DOHH2 (cell line): ENCODE results near the gene MTHFD2L.

Experiments used
- H3F3A ChIP-seq: fragments of 200-600 bp; sonication (generic), shearing (Covaris generic); 2 replicates; pipeline ENCODE4 v1.6.0; 2016; ENCODE audit warnings: antibody characterized with exemption, mild to moderate bottlenecking; ENCODE audit not compliant: control insufficient read depth, insufficient read depth
- H3K27ac ChIP-seq: fragments of 200-600 bp; sonication (generic); 2 replicates; pipeline ENCODE4 v1.5.1; 2014; ENCODE audit warnings: low read depth, mild to moderate bottlenecking, low read length, moderate library complexity
- H3K27me3 ChIP-seq: fragments of 200-600 bp; sonication (generic); 2 replicates; pipeline ENCODE4 v1.6.1; 2014; ENCODE audit warnings: mild to moderate bottlenecking, low read length, mixed read lengths; ENCODE audit not compliant: control insufficient read depth
- H3K36me3 ChIP-seq: fragments of 200-600 bp; sonication (generic); 2 replicates; pipeline ENCODE4 v1.6.1; 2014; ENCODE audit warnings: mild to moderate bottlenecking, low read length, moderate library complexity, mixed read lengths; ENCODE audit not compliant: control insufficient read depth
- H3K4me1 ChIP-seq: fragments of 200-600 bp; sonication (generic); 2 replicates; pipeline ENCODE4 v1.6.1; 2014; ENCODE audit warnings: mild to moderate bottlenecking, low read length, mixed read lengths; ENCODE audit not compliant: control insufficient read depth
- H3K4me2 ChIP-seq: fragments of 200-600 bp; sonication (generic); 2 replicates; pipeline ENCODE4 v1.6.0; 2014; ENCODE audit warnings: mild to moderate bottlenecking, low read length, moderate library complexity
- H3K4me3 ChIP-seq: fragments of 200-600 bp; sonication (generic); 2 replicates; pipeline ENCODE4 v1.5.1; 2014; ENCODE audit warnings: mild to moderate bottlenecking, low read length, mixed read lengths
- H3K79me2 ChIP-seq: fragments of 200-600 bp; sonication (generic); 2 replicates; pipeline ENCODE4 v1.6.1; 2014; ENCODE audit warnings: mild to moderate bottlenecking, low read length, mixed read lengths; ENCODE audit not compliant: control insufficient read depth
- H3K9me2 ChIP-seq: fragments of 200-600 bp; sonication (generic); replicated peaks from 2 replicates; pipeline ENCODE4 v1.6.1; 2014; ENCODE audit warnings: mild to moderate bottlenecking, low read length, mixed read lengths; ENCODE audit not compliant: control insufficient read depth
- H3K9me3 ChIP-seq: fragments of 200-600 bp; sonication (generic); 2 replicates; pipeline ENCODE4 v1.6.1; 2014; ENCODE audit warnings: antibody characterized with exemption, low read length, mixed read lengths; ENCODE audit not compliant: control insufficient read depth, insufficient read depth
- H4K20me1 ChIP-seq: fragments of 200-600 bp; sonication (generic); 2 replicates; pipeline ENCODE4 v1.6.0; 2014; ENCODE audit warnings: low read depth, mild to moderate bottlenecking, antibody characterized with exemption, low read length, moderate library complexity; ENCODE audit not compliant: control insufficient read depth, insufficient read depth
- EZH2phosphoT487 ChIP-seq: fragments of 200-600 bp; sonication (generic); IDR thresholded peaks from 2 replicates; pipeline ENCODE4 v1.6.1; 2017; ENCODE audit warnings: borderline replicate concordance, mild to moderate bottlenecking, antibody characterized with exemption, low read length, moderate library complexity, mixed read lengths
- TF ChIP-seq, protein P1 (sequence below): fragments of 200-600 bp; sonication (generic); IDR thresholded peaks from one replicate; pipeline ENCODE4 v1.5.1; 2014; ENCODE audit warnings: antibody characterized with exemption, mild to moderate bottlenecking, low read depth, low read length; ENCODE audit not compliant: poor library complexity, severe bottlenecking

Gene MTHFD2L

DNA sequence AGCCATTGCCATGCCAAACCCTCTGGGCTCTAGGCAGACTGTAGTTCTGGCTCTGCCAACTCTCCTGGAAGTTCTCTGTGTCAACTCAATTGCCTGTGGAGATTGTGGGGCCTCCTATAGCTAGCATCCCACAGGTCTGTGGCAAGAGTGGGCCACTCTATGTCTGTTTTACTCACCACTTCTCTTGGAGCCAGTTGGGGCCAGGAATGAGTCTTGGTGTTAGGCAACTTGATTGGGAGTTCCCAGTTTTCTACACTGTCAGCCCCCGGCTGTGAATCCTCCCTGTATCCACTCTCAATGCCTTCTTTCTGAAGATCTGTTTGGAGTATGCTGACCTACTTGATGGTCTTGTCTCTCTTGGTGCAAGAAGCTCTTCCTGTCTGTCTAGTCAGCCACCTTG, 102.1 kb downstream of the MTHFD2L start:
- no peak for TF ChIP-seq EZH2phosphoT487
- Histone ChIP-seq H3K9me2 (no peaks in the 10 kb centered on the region), H4K20me1 (no peaks in the 10 kb centered on the region), H3F3A (no peaks in the 10 kb centered on the region), H3K27ac (no peak overlapping the region), H3K79me2 (no peaks in the 10 kb centered on the region), H3K9me3 (no peaks in the 10 kb centered on the region), H3K4me1 (no peaks in the 10 kb centered on the region), H3K4me3 (no peak overlapping the region), H3K36me3 (no peaks in the 10 kb centered on the region), H3K27me3 (no peaks in the 10 kb centered on the region), H3K4me2 (no peak overlapping the region)

DNA sequence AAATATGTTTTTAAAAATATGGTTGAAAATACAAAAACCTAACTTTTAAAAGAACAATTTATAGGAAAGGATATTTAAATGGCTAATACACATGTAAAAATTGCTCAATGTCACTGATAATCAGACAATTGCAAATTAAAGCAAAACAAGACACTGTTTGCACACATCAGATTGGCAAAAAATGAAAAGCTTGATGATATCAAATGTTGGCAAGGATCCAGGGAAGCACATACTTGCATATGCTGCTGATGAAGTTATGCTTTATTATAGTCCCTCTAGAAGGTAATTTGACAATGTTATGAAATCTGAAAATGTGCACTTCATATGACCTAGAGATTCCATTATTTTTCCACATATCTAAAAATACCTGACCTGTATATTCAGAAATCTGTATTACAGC, 104.6 kb downstream of the MTHFD2L start:
- H3K27ac ChIP-seq = no peak overlapping the region
- no peak overlapping the region for H3K4me3 ChIP-seq
- TF ChIP-seq EZH2phosphoT487 = no peak
- TF ChIP-seq, protein P1, sequence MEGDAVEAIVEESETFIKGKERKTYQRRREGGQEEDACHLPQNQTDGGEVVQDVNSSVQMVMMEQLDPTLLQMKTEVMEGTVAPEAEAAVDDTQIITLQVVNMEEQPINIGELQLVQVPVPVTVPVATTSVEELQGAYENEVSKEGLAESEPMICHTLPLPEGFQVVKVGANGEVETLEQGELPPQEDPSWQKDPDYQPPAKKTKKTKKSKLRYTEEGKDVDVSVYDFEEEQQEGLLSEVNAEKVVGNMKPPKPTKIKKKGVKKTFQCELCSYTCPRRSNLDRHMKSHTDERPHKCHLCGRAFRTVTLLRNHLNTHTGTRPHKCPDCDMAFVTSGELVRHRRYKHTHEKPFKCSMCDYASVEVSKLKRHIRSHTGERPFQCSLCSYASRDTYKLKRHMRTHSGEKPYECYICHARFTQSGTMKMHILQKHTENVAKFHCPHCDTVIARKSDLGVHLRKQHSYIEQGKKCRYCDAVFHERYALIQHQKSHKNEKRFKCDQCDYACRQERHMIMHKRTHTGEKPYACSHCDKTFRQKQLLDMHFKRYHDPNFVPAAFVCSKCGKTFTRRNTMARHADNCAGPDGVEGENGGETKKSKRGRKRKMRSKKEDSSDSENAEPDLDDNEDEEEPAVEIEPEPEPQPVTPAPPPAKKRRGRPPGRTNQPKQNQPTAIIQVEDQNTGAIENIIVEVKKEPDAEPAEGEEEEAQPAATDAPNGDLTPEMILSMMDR = no peak
- no peaks in the 10 kb centered on the region for H3K9me3 ChIP-seq
- H3F3A ChIP-seq = no peaks in the 10 kb centered on the region
- H3K27me3 ChIP-seq = no peaks in the 10 kb centered on the region
- H3K4me2 ChIP-seq = no peak overlapping the region
- H3K36me3 ChIP-seq = no peaks in the 10 kb centered on the region
- H3K4me1 ChIP-seq = no peaks in the 10 kb centered on the region
- no peaks in the 10 kb centered on the region for H3K9me2 ChIP-seq
- no peaks in the 10 kb centered on the region for H3K79me2 ChIP-seq
- H4K20me1 ChIP-seq = no peaks in the 10 kb centered on the region

DNA sequence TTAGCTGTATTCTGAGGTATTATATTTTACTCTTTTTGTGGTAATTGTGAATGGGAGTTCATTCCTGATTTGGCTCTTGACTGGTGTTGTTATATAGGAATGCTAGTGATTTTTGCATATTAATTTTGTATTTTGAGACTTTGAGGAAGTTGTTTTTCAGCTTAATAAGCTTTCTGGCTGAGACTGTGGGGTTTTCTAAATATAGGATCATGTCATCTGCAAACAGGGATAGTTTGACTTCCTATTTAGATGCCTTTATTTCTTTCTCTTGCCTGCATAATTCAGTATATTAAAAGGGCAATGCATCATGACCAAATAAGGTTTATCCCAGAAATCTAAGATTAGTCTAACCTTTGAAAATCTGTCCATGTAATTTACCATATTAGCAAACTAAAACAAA, 105.6 kb downstream of the MTHFD2L start:
- no peaks in the 10 kb centered on the region for H3F3A ChIP-seq
- no peaks in the 10 kb centered on the region for H4K20me1 ChIP-seq
- TF ChIP-seq, protein P1 = no peak
- TF ChIP-seq EZH2phosphoT487 = no peak
- H3K79me2 ChIP-seq = no peaks in the 10 kb centered on the region
- no peaks in the 10 kb centered on the region for H3K36me3 ChIP-seq
- no peaks in the 10 kb centered on the region for H3K4me1 ChIP-seq
- no peak overlapping the region for H3K4me3 ChIP-seq
- no peaks in the 10 kb centered on the region for H3K9me2 ChIP-seq
- no peak overlapping the region for H3K4me2 ChIP-seq
- H3K27ac ChIP-seq = no peak overlapping the region
- no peaks in the 10 kb centered on the region for H3K27me3 ChIP-seq
- H3K9me3 ChIP-seq = no peaks in the 10 kb centered on the region

DNA sequence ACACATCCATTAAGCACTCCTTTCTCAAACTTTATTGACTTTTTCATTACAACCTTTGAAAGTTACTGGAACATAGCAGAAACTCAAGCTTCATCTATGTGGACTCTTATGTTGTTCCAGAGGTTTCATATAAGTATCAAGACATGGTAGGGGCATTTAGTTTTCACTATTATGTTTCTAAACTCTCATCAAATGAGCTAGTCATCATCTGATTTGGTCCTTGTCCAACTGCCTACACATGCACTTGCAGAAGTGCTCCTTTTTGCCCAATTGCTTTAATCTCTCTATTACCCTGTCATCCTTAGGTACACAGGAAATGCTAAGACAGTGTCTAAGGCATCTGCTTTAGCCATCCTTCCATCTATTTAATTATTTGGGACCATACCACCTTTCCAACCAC, 108.2 kb downstream of the MTHFD2L start:
- no peaks in the 10 kb centered on the region for H3K9me3 ChIP-seq
- H3K4me1 ChIP-seq = no peaks in the 10 kb centered on the region
- no peaks in the 10 kb centered on the region for H3K9me2 ChIP-seq
- H3K27me3 ChIP-seq = no peaks in the 10 kb centered on the region
- H3K4me3 ChIP-seq = no peak overlapping the region
- H3K27ac ChIP-seq = no peak overlapping the region
- no peaks in the 10 kb centered on the region for H3F3A ChIP-seq
- no peak overlapping the region for H3K4me2 ChIP-seq
- H3K36me3 ChIP-seq = no peaks in the 10 kb centered on the region
- H3K79me2 ChIP-seq = no peaks in the 10 kb centered on the region
- no peaks in the 10 kb centered on the region for H4K20me1 ChIP-seq
- TF ChIP-seq EZH2phosphoT487 = no peak
- TF ChIP-seq, protein P1 = no peak
